K562 (cell line): ENCODE results near the gene ACLY. TPM values are rescaled to one million over a fixed set of nuclear protein-coding genes. Genes with fewer than 3 reads are reported as not detected.

Experiments used
- CEBPB ChIP-seq: fragments of 450-650 bp; IDR thresholded peaks from 2 replicates; pipeline ENCODE4 v1.6.1; 2016; ENCODE audit warnings: missing genetic modification characterization, missing compliant biosample characterization
- CEBPG ChIP-seq, 3 experiments: fragments of 200-800 bp in 1 of 3; sonication (Bioruptor generic) in 1 of 3; sonication (generic) in 1 of 3; formaldehyde crosslinking in 1 of 3; IDR thresholded peaks in 2 of 3; conservative IDR thresholded peaks in 1 of 3; 2 replicates each; pipeline versions ENCODE4 v1.6.1 to v1.8.0; 2016 to 2022; ENCODE audit warnings: missing compliant biosample characterization in 2 of 3, missing genetic modification characterization in 2 of 3, mild to moderate bottlenecking in 1 of 3, missing genetic modification reagents in 1 of 3
- CTBP1 ChIP-seq: fragments of 450-650 bp; IDR thresholded peaks from 2 replicates; pipeline ENCODE4 v1.6.1; 2016; ENCODE audit warnings: borderline replicate concordance
- DACH1 ChIP-seq: fragments of 450-650 bp; IDR thresholded peaks from 2 replicates; pipeline ENCODE4 v1.6.1; 2018; ENCODE audit not compliant: partially characterized antibody
- E2F8 ChIP-seq: fragments of 450-650 bp; IDR thresholded peaks from 2 replicates; pipeline ENCODE4 v1.7.1; 2018; ENCODE audit warnings: mild to moderate bottlenecking, low read depth; ENCODE audit not compliant: partially characterized antibody
- FOXP1 ChIP-seq: sonication (generic); formaldehyde crosslinking; IDR thresholded peaks from 2 replicates; pipeline ENCODE4 v1.8.0; 2022; ENCODE audit warnings: mild to moderate bottlenecking, missing genetic modification reagents
- KDM4B ChIP-seq, 2 experiments: fragments of 450-650 bp in 1 of 2; sonication (generic) in 1 of 2; IDR thresholded peaks; 2 replicates each; pipeline ENCODE4 v1.6.1; 2016 to 2017; ENCODE audit warnings: borderline replicate concordance in 2 of 2, antibody characterized with exemption in 1 of 2, low read depth in 1 of 2, mild to moderate bottlenecking in 1 of 2
- MTF1 ChIP-seq: fragments of 250-450 bp; sonication (Bioruptor Pico); IDR thresholded peaks from 2 replicates; pipeline ENCODE4 v1.9.0; 2021; ENCODE audit warnings: moderate library complexity, mild to moderate bottlenecking, inconsistent platforms, borderline replicate concordance
- NFE2 ChIP-seq: IDR thresholded peaks from 2 replicates; pipeline ENCODE4 v1.6.1; 2014; ENCODE audit warnings: antibody characterized with exemption, low read depth
- POLR2B ChIP-seq: fragments of 450-650 bp; IDR thresholded peaks from 2 replicates; pipeline ENCODE4 v1.6.1; 2018; ENCODE audit warnings: low read depth; ENCODE audit not compliant: partially characterized antibody
- REST ChIP-seq, 2 experiments: fragments of 450-650 bp; formaldehyde crosslinking in 1 of 2; IDR thresholded peaks; 2 replicates each; pipeline versions ENCODE4 v1.4.0 to v1.6.1; 2014 to 2020; ENCODE audit warnings: mild to moderate bottlenecking in 2 of 2, borderline replicate concordance in 1 of 2, low read depth in 1 of 2
- SMARCA4 ChIP-seq: fragments of 450-650 bp; IDR thresholded peaks from 2 replicates; pipeline ENCODE4 v1.6.1; 2016
- SMARCC2 ChIP-seq: fragments of 450-650 bp; IDR thresholded peaks from 2 replicates; pipeline ENCODE4 v1.6.1; 2017; ENCODE audit warnings: antibody characterized with exemption, moderate library complexity, mild to moderate bottlenecking, low read depth
- TAF9B ChIP-seq: fragments of 450-650 bp; IDR thresholded peaks from 2 replicates; pipeline ENCODE4 v1.6.1; 2018; ENCODE audit warnings: mild to moderate bottlenecking; ENCODE audit not compliant: partially characterized antibody
- ZNF3 ChIP-seq: fragments of 250-450 bp; sonication (Bioruptor Pico); IDR thresholded peaks from 2 replicates; pipeline ENCODE4 v1.5.0; 2021; ENCODE audit warnings: mild to moderate bottlenecking, moderate library complexity
- ZNF408 ChIP-seq: fragments of 250-450 bp; sonication (Bioruptor Pico); IDR thresholded peaks from 2 replicates; pipeline ENCODE4 v1.4.0; 2020; ENCODE audit warnings: low read depth, mild to moderate bottlenecking, moderate library complexity
- polyA plus RNA-seq, 8 experiments: library from polyadenylated mRNA; depleted of rRNA in 4 of 8; stranded (reverse) in 5 of 8; unstranded in 3 of 8; fragments of >200 nt; fragmentation: Nextera tagmentation in 2 of 8; fragmentation: Illumina TruSeq in 1 of 8; extraction: Ambion mirVana in 2 of 8; extraction: Trizol in 1 of 8; gene quantifications; 2 replicates each; pipeline versions ENCODE4 v1.2.1 to v1.2.3, GENCODE V29; 2011 to 2014; ENCODE audit warnings: inconsistent platforms in 1 of 8, missing spikeins in 1 of 8
- total RNA-seq, 7 experiments: library from RNA; depleted of rRNA in 6 of 7; stranded (reverse); fragments of >200 nt in 6 of 7; fragmentation: Illumina TruSeq in 2 of 7; extraction: Trizol in 2 of 7; gene quantifications; 2 replicates each; pipeline versions ENCODE4 v1.2.1 to v1.2.3, GENCODE V29; 2011 to 2021; ENCODE audit warnings: low replicate concordance in 1 of 7

Gene ACLY
- total and polyA plus RNA-seq, 9 of the 15 experiments (the other 6 are each of a cell fraction or from before 2014, with no cell fraction given) = 42.9 to 280 (median 125) TPM

- TF ChIP-seq CEBPB (tag) (peak; percentile 77; the same call in 1 of the 2 replicates), CEBPG (CRISPR knock-in tag; IDR thresholded peaks at IDR 0.05) (peak; percentile 74; the same call in 1 of the 2 replicates), CEBPG (tag; conservative IDR thresholded peaks at IDR 0.05 in 1 of 2, IDR thresholded peaks at IDR 0.05 in 1 of 2) (peak in 1 of 2 experiments; percentile 34; a peak in 2 of 4 replicates), SMARCA4 (peak; percentile 51; the same call in 1 of the 2 replicates), ZNF3 (CRISPR knock-in tag) (peak; percentile 86), E2F8 (peak; percentile 62), DACH1 (peak; percentile 26), FOXP1 (peak; percentile 68; the same call in 1 of the 2 replicates), POLR2B (peak; percentile 89), MTF1 (no peak), KDM4B (IDR thresholded peaks at IDR 0.05; ENCODE audit: borderline replicate concordance in 2 of 2, low read depth in 1 of 2) (peak in 1 of 2 experiments; percentile 44; a peak in 1 of 4 replicates), CTBP1 (peak; percentile 94), SMARCC2 (peak; percentile 60; the same call in 1 of the 2 replicates), ZNF408 (no peak), TAF9B (peak; percentile 49), NFE2 (peak; percentile 1; the same call in 1 of the 2 replicates), REST (IDR thresholded peaks at IDR 0.05; ENCODE audit: borderline replicate concordance) (peak; percentile 69), REST (CRISPR knock-in tag; IDR thresholded peaks at IDR 0.05; ENCODE audit: low read depth) (no peak)
Measured at GRCh38 chr17:41930009-41930832, 11.5 kb upstream of the ACLY start, which contains the start of gene ODAD4 (continued).
